HL-60/S4 treated with phorbol 12-myristate 13-acetate at 8.2 ng/mL for 4 days and 3 days (cell line): ENCODE measurements around the gene KCND2.
"Not testable (repeated sequence)": the region's sequence is repeated elsewhere in the genome, so short reads cannot be mapped to it uniquely, and the experiment has no call there.

Experiments
- in situ Hi-C: fragments of 300-500 bp; cut with MboI; formaldehyde crosslinking; loops from 2 replicates; pipeline ENCODE4 v1.15.0; 2022; ENCODE audit warnings: low sequenced_read_pairs

Gene KCND2

GRCh38 chr7:120691915-120692314, 418.9 kb downstream of the KCND2 start:
- in situ Hi-C loops = no loop called here

- in situ Hi-C loops = no loop called here
Measured at GRCh38 chr7:120695848-120696247, 422.9 kb downstream of the KCND2 start.

GRCh38 chr7:120700796-120701195, 427.8 kb downstream of the KCND2 start:
- in situ Hi-C loops = no loop called here

- in situ Hi-C loops = not testable (repeated sequence)
Measured at GRCh38 chr7:120702408-120702807, 429.4 kb downstream of the KCND2 start.

- in situ Hi-C loops = no loop called here
Measured at GRCh38 chr7:120703585-120704240, 430.7 kb downstream of the KCND2 start.

- in situ Hi-C loops = no loop called here
Measured at GRCh38 chr7:120709252-120709971, 436.4 kb downstream of the KCND2 start.

GRCh38 chr7:120709972-120710320, 437.0 kb downstream of the KCND2 start:
- in situ Hi-C loops = no loop called here

- in situ Hi-C loops = no loop called here
Measured at GRCh38 chr7:120714945-120715344, 442.0 kb downstream of the KCND2 start.

- in situ Hi-C loops = no loop called here
Measured at GRCh38 chr7:120716307-120716706, 443.3 kb downstream of the KCND2 start.

GRCh38 chr7:120717166-120717565, 444.2 kb downstream of the KCND2 start:
- in situ Hi-C loops = no loop called here

- in situ Hi-C loops = no loop called here
Measured at GRCh38 chr7:120718361-120718760, 445.4 kb downstream of the KCND2 start.

- in situ Hi-C loops = no loop called here
Measured at GRCh38 chr7:120720317-120720716, 447.3 kb downstream of the KCND2 start.

GRCh38 chr7:120723465-120724385, 450.8 kb downstream of the KCND2 start:
- in situ Hi-C loops = no loop called here

GRCh38 chr7:120724448-120724847, 451.5 kb downstream of the KCND2 start:
- in situ Hi-C loops = no loop called here

GRCh38 chr7:120724955-120725354, 452.0 kb downstream of the KCND2 start:
- in situ Hi-C loops = no loop called here

- in situ Hi-C loops = no loop called here
Measured at GRCh38 chr7:120725376-120726039, 452.5 kb downstream of the KCND2 start.

- in situ Hi-C loops = no loop called here
Measured at GRCh38 chr7:120729245-120729644, 456.3 kb downstream of the KCND2 start.

- in situ Hi-C loops = no loop called here
Measured at GRCh38 chr7:120731271-120731670, 458.3 kb downstream of the KCND2 start.

GRCh38 chr7:120732256-120732655, 459.3 kb downstream of the KCND2 start:
- in situ Hi-C loops = no loop called here

- in situ Hi-C loops = no loop called here
Measured at GRCh38 chr7:120733143-120733542, 460.2 kb downstream of the KCND2 start.

GRCh38 chr7:120733835-120734234, 460.9 kb downstream of the KCND2 start:
- in situ Hi-C loops = no loop called here
